PC-9 (cell line): ENCODE results near the gene ZNF766. TPM values are rescaled to one million over a fixed set of nuclear protein-coding genes. Genes with fewer than 3 reads are reported as not detected.

Experiments
- BruUV-seq: library from RNA; stranded (reverse); fragments of 400-500 nt; replicated peaks from 2 replicates; lab custom pipeline; 2021; lab: Mats Ljungman, UMichigan
- CTCF ChIA-PET: fragments of 300-600 bp; sonication (Branson Sonifier 250); formaldehyde crosslinking; loops from one replicate; lab custom pipeline; 2022; ENCODE audit warnings: antibody characterized with exemption; lab: Charles Lee
- POLR2A ChIA-PET: fragments of 300-600 bp; sonication (Branson Sonifier 250); formaldehyde crosslinking; loops from one replicate; lab custom pipeline; 2022; ENCODE audit warnings: antibody characterized with exemption; ENCODE audit not compliant: unreplicated experiment; lab: Charles Lee
- DNase-seq, 2 experiments: peaks; one replicate each; pipeline versions ENCODE4 v3.0.0 to v3.0.0-alpha.2; 2015 to 2022; ENCODE audit warnings: mixed read lengths in 1 of 2
- H2AFZ ChIP-seq: fragments of 200-600 bp; sonication (generic); 2 replicates; pipeline ENCODE4 v1.8.1; 2017; ENCODE audit warnings: antibody characterized with exemption
- H3F3A ChIP-seq: fragments of 200-600 bp; sonication (generic); 2 replicates; pipeline ENCODE4 v1.8.1; 2017; ENCODE audit warnings: antibody characterized with exemption, mild to moderate bottlenecking, low read depth; ENCODE audit not compliant: insufficient read depth
- H3K27ac ChIP-seq: fragments of 200-600 bp; sonication (generic); 2 replicates; pipeline ENCODE4 v1.6.1; 2016; ENCODE audit warnings: mixed run types
- H3K27me3 ChIP-seq: fragments of 200-600 bp; sonication (generic); 2 replicates; pipeline ENCODE4 v1.6.1; 2016; ENCODE audit warnings: low read depth, mixed run types; ENCODE audit not compliant: insufficient read depth
- H3K36me3 ChIP-seq: fragments of 200-600 bp; sonication (generic); 2 replicates; pipeline ENCODE4 v1.6.1; 2016; ENCODE audit warnings: low read depth, mixed run types
- H3K4me1 ChIP-seq: fragments of 200-600 bp; sonication (generic); replicated peaks from 2 replicates; pipeline ENCODE4 v1.6.1; 2016; ENCODE audit warnings: mixed run types; ENCODE audit not compliant: insufficient read depth
- H3K4me2 ChIP-seq: fragments of 200-600 bp; sonication (generic); 2 replicates; pipeline ENCODE4 v1.6.1; 2017; ENCODE audit warnings: mixed run types
- H3K4me3 ChIP-seq: fragments of 200-600 bp; sonication (generic); 2 replicates; pipeline ENCODE4 v1.6.1; 2016; ENCODE audit warnings: mixed run types
- H3K79me2 ChIP-seq: fragments of 200-600 bp; sonication (generic); 2 replicates; pipeline ENCODE4 v1.6.1; 2017; ENCODE audit warnings: low read depth, mixed run types
- H3K9me2 ChIP-seq: fragments of 200-600 bp; sonication (generic); 2 replicates; pipeline ENCODE4 v1.8.1; 2017; ENCODE audit warnings: mild to moderate bottlenecking; ENCODE audit not compliant: insufficient read depth
- H3K9me3 ChIP-seq: fragments of 200-600 bp; sonication (generic); 2 replicates; pipeline ENCODE4 v1.8.1; 2016; ENCODE audit warnings: low read depth; ENCODE audit not compliant: insufficient read depth
- H4K20me1 ChIP-seq: fragments of 200-600 bp; sonication (generic); 2 replicates; pipeline ENCODE4 v1.8.1; 2017; ENCODE audit not compliant: insufficient read depth
- CTCF ChIP-seq: fragments of 200-600 bp; sonication (generic); conservative IDR thresholded peaks from 2 replicates; pipeline ENCODE4 v1.6.1; 2017; ENCODE audit warnings: mixed run types, antibody characterized with exemption, mild to moderate bottlenecking, moderate library complexity
- EZH2 ChIP-seq: fragments of 200-600 bp; sonication (generic); IDR thresholded peaks from 2 replicates; pipeline ENCODE4 v1.8.0; 2017; ENCODE audit warnings: antibody characterized with exemption, low read depth
- intact Hi-C: fragments of 100-400 bp; cut with micrococcal nuclease; formaldehyde crosslinking; loops from one replicate; pipeline ENCODE4 v1.10.0; 2022; ENCODE audit not compliant: unreplicated experiment
- total RNA-seq: library from RNA; stranded (reverse); gene quantifications from 2 replicates; pipeline ENCODE4 v1.2.3, GENCODE V29; 2021

The ZNF766 gene
- total RNA-seq, 1 experiment from 2014 or later, result 18.3 TPM

DNA sequence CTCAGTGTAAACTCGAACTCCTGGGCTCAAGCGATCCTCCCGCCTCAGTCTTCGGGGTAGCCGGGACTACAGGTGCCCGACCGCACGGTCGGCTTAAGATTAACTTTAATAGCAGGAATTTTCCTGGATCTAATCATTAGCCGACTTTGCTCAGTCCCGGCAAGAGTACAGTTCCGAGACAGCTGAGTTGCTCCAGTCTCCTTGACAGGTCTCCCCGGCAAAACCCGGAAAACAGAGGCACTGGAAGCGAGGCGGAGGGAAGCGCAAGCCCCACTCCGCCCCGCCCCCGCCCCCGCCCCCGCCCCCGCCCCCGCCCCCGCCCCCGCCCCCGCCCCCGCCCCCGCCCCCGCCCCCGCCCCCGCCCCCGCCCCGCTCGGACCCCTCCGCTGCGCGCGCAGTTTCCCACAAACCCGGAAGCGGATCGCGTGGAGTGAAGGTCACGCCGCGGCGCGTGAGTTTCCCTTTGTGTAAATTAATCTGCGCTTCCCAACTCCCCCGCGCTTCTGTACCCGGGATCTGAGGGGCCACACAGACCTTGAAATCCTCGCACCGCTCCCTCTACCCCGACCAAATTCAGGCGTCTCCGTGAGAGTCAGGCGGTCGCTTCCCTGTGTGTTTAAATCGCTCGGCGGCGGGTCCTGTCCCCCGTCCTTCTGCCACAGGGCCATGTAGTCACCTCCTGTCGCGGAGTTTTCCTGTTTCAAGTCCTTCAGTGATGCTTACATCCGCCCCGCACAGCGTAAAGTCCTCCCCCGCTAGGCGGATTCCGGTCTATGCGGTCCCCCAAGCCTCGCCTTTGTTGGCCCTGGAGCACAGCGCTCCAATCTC, 27.6 kb downstream of the ZNF766 start, which contains the start of gene ZNF480:
Gene ZNF480, plus strand, starts transcription at position 397 of the 828 bp plus-strand sequence. CDS start 3,244 bp downstream, outside the sequence.
- Histone ChIP-seq H3K36me3 (peaks cover 29% of the 10 kb centered on the region), H3K27ac (peak within 1 kb of the TSS; percentile 38), H3K4me1 (peaks cover 9% of the 10 kb centered on the region; the same call in 1 of the 2 replicates), H3K4me2 (peak within 1 kb of the TSS; percentile 99), H3K9me3 (peaks cover 50% of the 10 kb centered on the region; the same call in 1 of the 2 replicates), H3K79me2 (peaks cover 10% of the 10 kb centered on the region), H3F3A (peaks cover 20% of the 10 kb centered on the region), H3K4me3 (peak within 1 kb of the TSS; percentile 74), H2AFZ (peak within 1 kb of the TSS; percentile 96), H3K9me2 (no peaks in the 10 kb centered on the region), H4K20me1 (no peaks in the 10 kb centered on the region), H3K27me3 (no peaks in the 10 kb centered on the region)
- no peak for TF ChIP-seq CTCF
- no peak for TF ChIP-seq EZH2
- POLR2A ChIA-PET, result interaction anchor here (0.5 kb wide), 1 partner anchor 1492 kb away, joined by 3 read pairs; no protein-coding TSS in a partner anchor
- CTCF ChIA-PET, result no interaction called here
- BruUV-seq, result TSS peak; percentile 90
- intact Hi-C loops, result loop anchor here (1.0 kb wide), 1 partner anchor 72 kb away; the partner anchor contains the start of gene ZNF880
- peak; percentile 65 to 76 for DNase-seq

- H3K9me2 ChIP-seq, result no peaks in the 10 kb centered on the region
- peak overlapping the region; percentile 74 for H3K4me3 ChIP-seq
- H3K9me3 ChIP-seq, result peaks cover 45% of the 10 kb centered on the region; the same call in 1 of the 2 replicates
- intact Hi-C loops, result loop anchor here (1.0 kb wide), 1 partner anchor 72 kb away; the partner anchor contains the start of gene ZNF880
- TF ChIP-seq CTCF (no peak), EZH2 (no peak)
- CTCF ChIA-PET, result no interaction called here
- H2AFZ ChIP-seq, result peak overlapping the region; percentile 94
- peaks cover 37% of the 10 kb centered on the region for H3K36me3 ChIP-seq
- no TSS peak for BruUV-seq
- H3F3A ChIP-seq, result peaks cover 14% of the 10 kb centered on the region
- no peak overlapping the region; the same call in 1 of the 2 replicates for H3K27ac ChIP-seq
- peak overlapping the region; percentile 99 for H3K4me2 ChIP-seq
- no peaks in the 10 kb centered on the region for H3K27me3 ChIP-seq
- H3K79me2 ChIP-seq, result peaks cover 10% of the 10 kb centered on the region
- no peak for DNase-seq
- H4K20me1 ChIP-seq, result no peaks in the 10 kb centered on the region
- POLR2A ChIA-PET, result no interaction called here
- peaks cover 9% of the 10 kb centered on the region; the same call in 1 of the 2 replicates for H3K4me1 ChIP-seq
Measured at GRCh38 chr19:52297601-52298364, 28.4 kb downstream of the ZNF766 start.

GRCh38 chr19:52307275-52307674, 37.9 kb downstream of the ZNF766 start:
- H4K20me1 ChIP-seq, result no peaks in the 10 kb centered on the region
- H3K79me2 ChIP-seq, result no peaks in the 10 kb centered on the region
- no peaks in the 10 kb centered on the region for H3K4me1 ChIP-seq
- no TSS peak for BruUV-seq
- no peak overlapping the region for H3K27ac ChIP-seq
- intact Hi-C loops, result no loop called here
- no peak overlapping the region for H3K4me3 ChIP-seq
- CTCF ChIA-PET, result no interaction called here
- peaks cover 64% of the 10 kb centered on the region for H3K36me3 ChIP-seq
- no peaks in the 10 kb centered on the region for H3K27me3 ChIP-seq
- POLR2A ChIA-PET, result no interaction called here
- H3K4me2 ChIP-seq, result no peak overlapping the region
- no peaks in the 10 kb centered on the region for H3F3A ChIP-seq
- H3K9me2 ChIP-seq, result no peaks in the 10 kb centered on the region
- H2AFZ ChIP-seq, result no peak overlapping the region
- DNase-seq, result no peak
- peaks cover 47% of the 10 kb centered on the region for H3K9me3 ChIP-seq
- TF ChIP-seq CTCF (no peak), EZH2 (no peak)
